ENCODE results near the gene SERPINI2. TPM values are rescaled to one million over a fixed set of nuclear protein-coding genes. Genes with fewer than 3 reads are reported as not detected.

SERPINI2 gene
- total RNA-seq = not detected

- Mint-ChIP-seq H3K27me3 (no peaks in the 10 kb centered on the region), H3K9me3 (no peaks in the 10 kb centered on the region), H3K4me3 (no peak within 1 kb of the TSS), H3K27ac (no peak within 1 kb of the TSS), H3K4me1 (ENCODE audit: low read depth in 2 of 2) (no peaks in the 10 kb centered on the region), H3K36me3 (no peaks in the 10 kb centered on the region)
- no peak for DNase-seq (ENCODE audit: low spot score)
- ATAC-seq = no peak
Measured at GRCh38 chr3:167473863-167474262, at the start of gene SERPINI2. Gene SERPINI2, minus strand, starts transcription at chr3:167474042. Its CDS starts 2,208 bp downstream, at chr3:167471834.

- no peaks in the 10 kb centered on the region for H3K27me3 Mint-ChIP-seq
- DNase-seq (ENCODE audit: low spot score) (no peak), ATAC-seq (no peak)
- H3K36me3 Mint-ChIP-seq = no peaks in the 10 kb centered on the region
- H3K4me1 Mint-ChIP-seq (ENCODE audit: low read depth in 2 of 2) = no peaks in the 10 kb centered on the region
- peaks cover 3% of the 10 kb centered on the region for H3K9me3 Mint-ChIP-seq
- H3K4me3 Mint-ChIP-seq = no peak overlapping the region
- H3K27ac Mint-ChIP-seq = no peak overlapping the region
Measured at GRCh38 chr3:167521006-167521355, 47.1 kb upstream of the SERPINI2 start.

GRCh38 chr3:167520266-167521005, 46.6 kb upstream of the SERPINI2 start:
- ATAC-seq (no peak), DNase-seq (ENCODE audit: low spot score) (no peak)
- Mint-ChIP-seq H3K9me3 (peaks cover 3% of the 10 kb centered on the region), H3K27ac (no peak overlapping the region), H3K4me3 (no peak overlapping the region), H3K36me3 (no peaks in the 10 kb centered on the region), H3K4me1 (ENCODE audit: low read depth in 2 of 2) (no peaks in the 10 kb centered on the region), H3K27me3 (no peaks in the 10 kb centered on the region)

GRCh38 chr3:167507954-167508353, 34.1 kb upstream of the SERPINI2 start:
- Mint-ChIP-seq H3K4me3 (no peak overlapping the region), H3K36me3 (no peaks in the 10 kb centered on the region), H3K27me3 (no peaks in the 10 kb centered on the region), H3K4me1 (ENCODE audit: low read depth in 2 of 2) (no peaks in the 10 kb centered on the region), H3K9me3 (peaks cover 4% of the 10 kb centered on the region), H3K27ac (no peak overlapping the region)
- no peak for DNase-seq (ENCODE audit: low spot score)
- ATAC-seq = no peak

GRCh38 chr3:167502401-167502800, 28.6 kb upstream of the SERPINI2 start:
- no peak overlapping the region for H3K27ac Mint-ChIP-seq
- DNase-seq (ENCODE audit: low spot score) (no peak), ATAC-seq (no peak)
- no peaks in the 10 kb centered on the region for H3K36me3 Mint-ChIP-seq
- peaks cover 4% of the 10 kb centered on the region for H3K9me3 Mint-ChIP-seq
- no peak overlapping the region for H3K4me3 Mint-ChIP-seq
- no peaks in the 10 kb centered on the region for H3K4me1 Mint-ChIP-seq (ENCODE audit: low read depth in 2 of 2)
- no peaks in the 10 kb centered on the region for H3K27me3 Mint-ChIP-seq

- DNase-seq (ENCODE audit: low spot score) (no peak), ATAC-seq (no peak)
- H3K36me3 Mint-ChIP-seq = no peaks in the 10 kb centered on the region
- no peaks in the 10 kb centered on the region for H3K4me1 Mint-ChIP-seq (ENCODE audit: low read depth in 2 of 2)
- peaks cover 4% of the 10 kb centered on the region for H3K9me3 Mint-ChIP-seq
- H3K4me3 Mint-ChIP-seq = no peak overlapping the region
- no peaks in the 10 kb centered on the region for H3K27me3 Mint-ChIP-seq
- H3K27ac Mint-ChIP-seq = no peak overlapping the region
Measured at GRCh38 chr3:167501941-167502340, 28.1 kb upstream of the SERPINI2 start.

- H3K4me3 Mint-ChIP-seq = no peak overlapping the region
- DNase-seq (ENCODE audit: low spot score) (no peak), ATAC-seq (no peak)
- H3K36me3 Mint-ChIP-seq = no peaks in the 10 kb centered on the region
- H3K9me3 Mint-ChIP-seq = no peaks in the 10 kb centered on the region
- no peak overlapping the region for H3K27ac Mint-ChIP-seq
- no peaks in the 10 kb centered on the region for H3K4me1 Mint-ChIP-seq (ENCODE audit: low read depth in 2 of 2)
- peaks cover 0 to 3% of the 10 kb centered on the region in 2 donors for H3K27me3 Mint-ChIP-seq
Measured at GRCh38 chr3:167497903-167498302, 24.1 kb upstream of the SERPINI2 start.

- peaks cover 2% of the 10 kb centered on the region for H3K9me3 Mint-ChIP-seq
- no peak overlapping the region for H3K27ac Mint-ChIP-seq
- H3K27me3 Mint-ChIP-seq = peaks cover 0 to 10% of the 10 kb centered on the region in 2 donors
- no peak overlapping the region for H3K4me3 Mint-ChIP-seq
- H3K4me1 Mint-ChIP-seq (ENCODE audit: low read depth in 2 of 2) = no peaks in the 10 kb centered on the region
- H3K36me3 Mint-ChIP-seq = no peaks in the 10 kb centered on the region
- ATAC-seq = no peak
- DNase-seq (ENCODE audit: low spot score) = no peak
Measured at GRCh38 chr3:167493244-167493643, 19.4 kb upstream of the SERPINI2 start.

- no peaks in the 10 kb centered on the region for H3K36me3 Mint-ChIP-seq
- no peak overlapping the region for H3K27ac Mint-ChIP-seq
- peaks cover 0 to 10% of the 10 kb centered on the region in 2 donors for H3K27me3 Mint-ChIP-seq
- H3K4me1 Mint-ChIP-seq (ENCODE audit: low read depth in 2 of 2) = no peaks in the 10 kb centered on the region
- ATAC-seq = no peak
- no peak for DNase-seq (ENCODE audit: low spot score)
- H3K9me3 Mint-ChIP-seq = peaks cover 2% of the 10 kb centered on the region
- no peak overlapping the region for H3K4me3 Mint-ChIP-seq
Measured at GRCh38 chr3:167491621-167492020, 17.8 kb upstream of the SERPINI2 start.

GRCh38 chr3:167489571-167489970, 15.7 kb upstream of the SERPINI2 start:
- no peak for DNase-seq (ENCODE audit: low spot score)
- Mint-ChIP-seq H3K4me1 (ENCODE audit: low read depth in 2 of 2) (no peaks in the 10 kb centered on the region), H3K27ac (no peak overlapping the region), H3K36me3 (no peaks in the 10 kb centered on the region), H3K4me3 (no peak overlapping the region), H3K27me3 (peaks cover 0 to 10% of the 10 kb centered on the region in 2 donors), H3K9me3 (peaks cover 2% of the 10 kb centered on the region)
- ATAC-seq = no peak

- H3K4me1 Mint-ChIP-seq (ENCODE audit: low read depth in 2 of 2) = no peaks in the 10 kb centered on the region
Measured at GRCh38 chr3:167487556-167487955, 13.7 kb upstream of the SERPINI2 start.

GRCh38 chr3:167484551-167484950, 10.7 kb upstream of the SERPINI2 start:
- Mint-ChIP-seq H3K4me1 (ENCODE audit: low read depth in 2 of 2) (no peaks in the 10 kb centered on the region), H3K27ac (no peak overlapping the region), H3K36me3 (no peaks in the 10 kb centered on the region), H3K27me3 (no peaks in the 10 kb centered on the region), H3K4me3 (no peak overlapping the region), H3K9me3 (no peaks in the 10 kb centered on the region)
- no peak for ATAC-seq
- no peak for DNase-seq (ENCODE audit: low spot score)

More at GRCh38 chr3:167487556-167487955, 13.7 kb upstream of the SERPINI2 start:
- H3K4me3 Mint-ChIP-seq = no peak overlapping the region
- DNase-seq (ENCODE audit: low spot score) (no peak), ATAC-seq (no peak)
- H3K36me3 Mint-ChIP-seq = no peaks in the 10 kb centered on the region
- H3K27ac Mint-ChIP-seq = no peak overlapping the region
- H3K27me3 Mint-ChIP-seq = peaks cover 0 to 7% of the 10 kb centered on the region in 2 donors
- peaks cover 2% of the 10 kb centered on the region for H3K9me3 Mint-ChIP-seq

GRCh38 chr3:167483708-167484475, 10.1 kb upstream of the SERPINI2 start:
- Mint-ChIP-seq H3K9me3 (no peaks in the 10 kb centered on the region), H3K4me1 (ENCODE audit: low read depth in 2 of 2) (no peaks in the 10 kb centered on the region), H3K27ac (no peak overlapping the region), H3K27me3 (no peaks in the 10 kb centered on the region), H3K36me3 (no peaks in the 10 kb centered on the region), H3K4me3 (no peak overlapping the region)
- ATAC-seq = no peak
- DNase-seq (ENCODE audit: low spot score) = no peak

- H3K4me3 Mint-ChIP-seq = no peak overlapping the region
- H3K9me3 Mint-ChIP-seq = no peaks in the 10 kb centered on the region
- DNase-seq (ENCODE audit: low spot score) (no peak), ATAC-seq (no peak)
- no peaks in the 10 kb centered on the region for H3K36me3 Mint-ChIP-seq
- no peaks in the 10 kb centered on the region for H3K27me3 Mint-ChIP-seq
- H3K4me1 Mint-ChIP-seq (ENCODE audit: low read depth in 2 of 2) = no peaks in the 10 kb centered on the region
- H3K27ac Mint-ChIP-seq = no peak overlapping the region
Measured at GRCh38 chr3:167481164-167481563, 7.3 kb upstream of the SERPINI2 start.
